Neural progenitor cell (in vitro differentiated cells): ENCODE data around the gene ZFP1. TPM values are rescaled to one million over a fixed set of nuclear protein-coding genes. Genes with fewer than 3 reads are reported as not detected.
A peak's percentile ranks its signal among the peaks of the same experiment; 100 is the strongest.

Experiments
- DNase-seq: peaks from one replicate; pipeline ENCODE4 v3.0.0-alpha.2; 2016; ENCODE audit warnings: low spot score
- H2AFZ ChIP-seq: fragments of 200-600 bp; sonication (generic); replicated peaks from 2 replicates; pipeline ENCODE4 v1.6.1; 2016; ENCODE audit warnings: antibody characterized with exemption
- H3F3A ChIP-seq: fragments of 200-600 bp; sonication (generic); 2 replicates; pipeline ENCODE4 v1.6.1; 2016; ENCODE audit warnings: antibody characterized with exemption, low read depth
- H3K27ac ChIP-seq: fragments of 200-600 bp; sonication (generic); 2 replicates; pipeline ENCODE4 v1.5.1; 2016; ENCODE audit warnings: mild to moderate bottlenecking
- H3K27me3 ChIP-seq: fragments of 200-600 bp; sonication (generic); 2 replicates; pipeline ENCODE4 v1.6.1; 2016; ENCODE audit warnings: mild to moderate bottlenecking, moderate library complexity
- H3K36me3 ChIP-seq: fragments of 200-600 bp; sonication (generic); 2 replicates; pipeline ENCODE4 v1.5.1; 2016
- H3K4me1 ChIP-seq: fragments of 200-600 bp; sonication (generic); 2 replicates; pipeline ENCODE4 v1.6.1; 2016; ENCODE audit warnings: mixed run types
- H3K4me2 ChIP-seq: fragments of 200-600 bp; sonication (generic); 2 replicates; pipeline ENCODE4 v1.6.1; 2016
- H3K4me3 ChIP-seq: fragments of 200-600 bp; sonication (generic); 2 replicates; pipeline ENCODE4 v1.5.1; 2016
- H3K79me2 ChIP-seq: fragments of 200-600 bp; sonication (generic); 2 replicates; pipeline ENCODE4 v1.6.1; 2016; ENCODE audit warnings: low read depth
- H3K9ac ChIP-seq: fragments of 200-600 bp; sonication (generic); 2 replicates; pipeline ENCODE4 v1.6.1; 2016
- H3K9me3 ChIP-seq: fragments of 200-600 bp; sonication (generic); 2 replicates; pipeline ENCODE4 v1.5.1; 2016; ENCODE audit warnings: low read depth
- H4K20me1 ChIP-seq: fragments of 200-600 bp; sonication (generic); 2 replicates; pipeline ENCODE4 v1.6.1; 2016; ENCODE audit warnings: low read depth
- H3K27ac Mint-ChIP-seq: 3 replicates; pipeline ENCODE4 v1.8.0; 2021; ENCODE audit warnings: mixed read lengths
- H3K27me3 Mint-ChIP-seq: 2 replicates; pipeline ENCODE4 v1.8.0; 2022; ENCODE audit warnings: low read depth, mild to moderate bottlenecking, inconsistent platforms, moderate library complexity, mixed read lengths; ENCODE audit not compliant: insufficient read depth
- H3K36me3 Mint-ChIP-seq: 3 replicates; pipeline ENCODE4 v1.8.0; 2021; ENCODE audit warnings: mixed read lengths
- H3K4me1 Mint-ChIP-seq: 3 replicates; pipeline ENCODE4 v1.8.0; 2021; ENCODE audit warnings: mixed read lengths
- H3K4me3 Mint-ChIP-seq: 3 replicates; pipeline ENCODE4 v1.8.0; 2021; ENCODE audit warnings: mild to moderate bottlenecking, moderate library complexity, mixed read lengths
- H3K9me3 Mint-ChIP-seq: 3 replicates; pipeline ENCODE4 v1.8.0; 2020; ENCODE audit warnings: mixed read lengths
- EZH2 ChIP-seq: fragments of 200-600 bp; sonication (generic); IDR thresholded peaks from 2 replicates; pipeline ENCODE4 v1.6.1; 2017; ENCODE audit warnings: antibody characterized with exemption, mild to moderate bottlenecking, moderate library complexity
- EZH2phosphoT487 ChIP-seq: fragments of 200-600 bp; sonication (generic); IDR thresholded peaks from 2 replicates; pipeline ENCODE4 v1.6.1; 2017; ENCODE audit warnings: antibody characterized with exemption
- total RNA-seq: library from RNA; depleted of rRNA; stranded (reverse); fragments of >200 nt; gene quantifications from 2 replicates; pipeline ENCODE4 v1.2.3, GENCODE V29; 2015; ENCODE audit warnings: low replicate concordance
- TF ChIP-seq, protein P1 (sequence below): fragments of 200-600 bp; sonication (generic); IDR thresholded peaks from 2 replicates; pipeline ENCODE4 v1.5.1; 2017; ENCODE audit warnings: antibody characterized with exemption, mild to moderate bottlenecking

The ZFP1 gene
- total RNA-seq, 1 donor from 2014 or later: 35.4 TPM

DNA sequence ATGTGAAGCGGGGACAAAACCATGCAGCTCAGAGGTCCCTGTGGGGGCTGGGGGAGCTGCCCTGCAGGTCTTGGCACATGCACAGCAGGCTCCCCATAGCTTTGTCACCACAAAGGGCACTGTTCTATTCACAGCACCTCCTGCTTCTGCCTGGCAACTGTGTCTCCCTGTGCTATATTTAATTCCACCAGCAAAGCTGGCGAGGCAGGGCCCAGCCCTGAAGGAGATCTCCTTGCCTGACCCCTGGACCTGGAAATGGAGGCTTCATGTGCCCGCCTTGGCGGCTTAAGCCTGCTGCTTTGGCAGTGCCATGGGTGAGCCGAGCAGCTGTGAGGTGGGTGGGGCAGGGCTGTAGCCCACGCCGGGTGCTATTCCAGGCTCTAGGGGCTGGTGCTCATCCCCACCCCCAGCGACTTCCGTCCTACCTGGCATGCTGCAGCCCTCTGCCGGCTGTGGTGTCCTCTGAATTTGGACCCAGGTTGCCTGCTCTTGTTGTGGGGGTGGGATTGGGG is 38.5 kb upstream of the ZFP1 start:
- H3K36me3 Mint-ChIP-seq: peaks cover 2% of the 10 kb centered on the region
- peaks cover 38% of the 10 kb centered on the region for H4K20me1 ChIP-seq
- H3K27me3 ChIP-seq: no peaks in the 10 kb centered on the region
- no peak for TF ChIP-seq EZH2phosphoT487
- TF ChIP-seq, protein P1, sequence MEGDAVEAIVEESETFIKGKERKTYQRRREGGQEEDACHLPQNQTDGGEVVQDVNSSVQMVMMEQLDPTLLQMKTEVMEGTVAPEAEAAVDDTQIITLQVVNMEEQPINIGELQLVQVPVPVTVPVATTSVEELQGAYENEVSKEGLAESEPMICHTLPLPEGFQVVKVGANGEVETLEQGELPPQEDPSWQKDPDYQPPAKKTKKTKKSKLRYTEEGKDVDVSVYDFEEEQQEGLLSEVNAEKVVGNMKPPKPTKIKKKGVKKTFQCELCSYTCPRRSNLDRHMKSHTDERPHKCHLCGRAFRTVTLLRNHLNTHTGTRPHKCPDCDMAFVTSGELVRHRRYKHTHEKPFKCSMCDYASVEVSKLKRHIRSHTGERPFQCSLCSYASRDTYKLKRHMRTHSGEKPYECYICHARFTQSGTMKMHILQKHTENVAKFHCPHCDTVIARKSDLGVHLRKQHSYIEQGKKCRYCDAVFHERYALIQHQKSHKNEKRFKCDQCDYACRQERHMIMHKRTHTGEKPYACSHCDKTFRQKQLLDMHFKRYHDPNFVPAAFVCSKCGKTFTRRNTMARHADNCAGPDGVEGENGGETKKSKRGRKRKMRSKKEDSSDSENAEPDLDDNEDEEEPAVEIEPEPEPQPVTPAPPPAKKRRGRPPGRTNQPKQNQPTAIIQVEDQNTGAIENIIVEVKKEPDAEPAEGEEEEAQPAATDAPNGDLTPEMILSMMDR: no peak
- TF ChIP-seq EZH2: no peak
- no peaks in the 10 kb centered on the region for H3K9me3 ChIP-seq
- peak overlapping the region; percentile 49 for H3K4me2 ChIP-seq
- peak overlapping the region; percentile 35 for H3K4me3 Mint-ChIP-seq
- H3K27me3 Mint-ChIP-seq: peaks cover 7% of the 10 kb centered on the region
- no peaks in the 10 kb centered on the region for H3K79me2 ChIP-seq
- no peaks in the 10 kb centered on the region for H3K36me3 ChIP-seq
- no peak overlapping the region for H2AFZ ChIP-seq
- no peak overlapping the region for H3K27ac ChIP-seq
- H3K9ac ChIP-seq: no peak overlapping the region
- DNase-seq: no peak
- no peaks in the 10 kb centered on the region for H3K9me3 Mint-ChIP-seq
- peak overlapping the region; percentile 22 for H3K27ac Mint-ChIP-seq
- H3F3A ChIP-seq: peaks cover 19% of the 10 kb centered on the region
- H3K4me3 ChIP-seq: no peak overlapping the region
- peaks cover 21% of the 10 kb centered on the region for H3K4me1 ChIP-seq
- H3K4me1 Mint-ChIP-seq: peaks cover 49% of the 10 kb centered on the region

DNA sequence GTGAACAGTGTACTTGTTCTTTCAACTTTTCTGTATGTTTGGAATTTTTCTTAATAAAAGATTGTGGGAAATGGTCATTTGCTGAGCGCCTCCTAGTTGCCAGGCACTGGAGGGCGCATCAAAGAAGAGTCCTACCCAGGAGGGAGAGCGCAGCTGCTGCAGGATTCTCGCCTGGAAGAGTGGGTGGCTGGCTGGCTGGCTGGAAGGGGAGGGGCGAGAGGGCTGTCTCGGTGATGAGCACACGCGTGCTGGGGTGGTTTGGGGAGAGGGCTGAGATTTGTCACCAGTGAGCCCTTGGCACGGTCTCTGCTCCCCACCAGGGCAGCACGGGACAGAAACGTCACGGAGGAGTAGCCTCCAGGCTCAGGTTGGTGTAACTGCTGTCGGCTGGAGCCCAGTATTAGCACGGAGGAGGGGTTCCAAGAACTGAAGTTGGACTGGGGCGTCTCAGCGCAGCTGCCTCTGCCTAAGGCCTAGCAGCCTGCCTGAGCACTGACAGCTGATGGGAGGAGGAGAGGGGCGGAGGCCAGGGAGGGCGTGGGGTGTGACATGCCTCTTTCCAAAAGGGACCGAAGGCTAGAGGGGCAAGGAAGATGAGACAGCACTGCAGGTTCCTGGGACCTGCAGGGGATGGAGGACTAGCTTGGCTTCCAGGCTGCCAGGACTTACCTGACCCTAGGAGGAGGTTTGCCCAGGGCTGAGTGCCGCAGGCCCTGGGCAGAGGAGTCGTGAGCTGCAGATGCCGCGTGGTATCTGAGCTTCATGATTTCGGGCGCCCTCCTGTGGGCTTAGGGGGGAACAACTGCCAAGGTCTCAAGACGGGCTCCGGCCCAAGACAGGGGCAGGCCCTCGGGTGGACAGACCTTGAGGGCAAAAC is 37.4 kb upstream of the ZFP1 start:
- peak; percentile 95 for DNase-seq
- Mint-ChIP-seq H3K4me3 (peak overlapping the region; percentile 50), H3K4me1 (peaks cover 48% of the 10 kb centered on the region), H3K36me3 (peaks cover 2% of the 10 kb centered on the region), H3K9me3 (no peaks in the 10 kb centered on the region), H3K27ac (peak overlapping the region; percentile 90), H3K27me3 (peaks cover 9% of the 10 kb centered on the region)
- no peaks in the 10 kb centered on the region for H3K27me3 ChIP-seq
- peaks cover 23% of the 10 kb centered on the region for H3F3A ChIP-seq
- H3K9me3 ChIP-seq: no peaks in the 10 kb centered on the region
- H3K36me3 ChIP-seq: no peaks in the 10 kb centered on the region
- H3K4me3 ChIP-seq: no peak overlapping the region
- no peak overlapping the region for H3K9ac ChIP-seq
- no peaks in the 10 kb centered on the region for H3K79me2 ChIP-seq
- H3K27ac ChIP-seq: no peak overlapping the region
- H4K20me1 ChIP-seq: peaks cover 31% of the 10 kb centered on the region
- TF ChIP-seq EZH2: no peak
- TF ChIP-seq, protein P1: peak; percentile 84
- H3K4me1 ChIP-seq: peaks cover 26% of the 10 kb centered on the region
- peak overlapping the region; percentile 49 for H3K4me2 ChIP-seq
- H2AFZ ChIP-seq: no peak overlapping the region

DNA sequence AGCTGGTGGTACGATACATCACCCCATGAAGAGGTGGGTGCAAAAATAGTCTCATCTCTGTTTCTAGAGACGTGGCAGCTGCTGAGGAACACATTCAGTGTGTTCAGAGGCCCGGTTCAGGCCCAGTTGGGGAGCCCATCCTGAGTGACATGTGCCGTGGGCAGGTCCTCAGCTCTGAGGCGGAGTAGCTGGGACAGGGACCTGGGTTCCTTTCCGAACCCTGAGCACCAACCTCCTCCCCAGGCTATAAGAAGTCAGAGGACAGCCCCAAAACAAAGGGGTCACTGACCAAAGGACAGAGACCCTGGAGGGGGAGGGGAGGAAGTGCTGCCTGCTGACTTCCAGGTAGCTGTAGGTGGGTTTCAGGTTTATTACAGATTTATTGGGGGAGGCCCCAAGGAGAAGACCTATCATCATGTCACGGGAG is 36.8 kb upstream of the ZFP1 start:
- Histone ChIP-seq H3K9ac (no peak overlapping the region), H3K4me2 (no peak overlapping the region)
- H3K4me1 Mint-ChIP-seq: peaks cover 45% of the 10 kb centered on the region

More for the DNA sequence above, 36.8 kb upstream of the ZFP1 start:
- no peak overlapping the region for H2AFZ ChIP-seq
- H3K36me3 Mint-ChIP-seq: no peaks in the 10 kb centered on the region
- H3K27me3 Mint-ChIP-seq: peaks cover 5% of the 10 kb centered on the region
- H3K27ac ChIP-seq: no peak overlapping the region
- no peaks in the 10 kb centered on the region for H3K27me3 ChIP-seq
- peak overlapping the region; percentile 53 for H3K27ac Mint-ChIP-seq
- no peak for DNase-seq
- H3K9me3 Mint-ChIP-seq: no peaks in the 10 kb centered on the region
- H3K4me3 Mint-ChIP-seq: no peak overlapping the region
- peaks cover 25% of the 10 kb centered on the region for H4K20me1 ChIP-seq
- peaks cover 29% of the 10 kb centered on the region for H3F3A ChIP-seq
- H3K4me1 ChIP-seq: peaks cover 22% of the 10 kb centered on the region
- TF ChIP-seq, protein P1: no peak
- TF ChIP-seq EZH2phosphoT487 (no peak), EZH2 (no peak)
- H3K36me3 ChIP-seq: no peaks in the 10 kb centered on the region
- no peaks in the 10 kb centered on the region for H3K9me3 ChIP-seq
- no peak overlapping the region for H3K4me3 ChIP-seq
- no peaks in the 10 kb centered on the region for H3K79me2 ChIP-seq
